H1 (cell line): ENCODE measurements around the gene SNAPC2. TPM values are rescaled to one million over a fixed set of nuclear protein-coding genes. Genes with fewer than 3 reads are reported as not detected.

Experiments
- CTCF ChIA-PET: fragments of 300-600 bp; sonication (Branson Sonifier 250); formaldehyde crosslinking; loops from one replicate; lab custom pipeline; 2021; ENCODE audit not compliant: partially characterized antibody; lab: Charles Lee
- POLR2A ChIA-PET: fragments of 300-600 bp; sonication (Branson Sonifier 250); formaldehyde crosslinking; loops from one replicate; lab custom pipeline; 2021; ENCODE audit warnings: inconsistent platforms; ENCODE audit not compliant: partially characterized antibody; lab: Charles Lee
- DNase-seq, 2 experiments: peaks; one replicate each; pipeline versions ENCODE4 v3.0.0 to v3.0.0-alpha.2; 2010 to 2022; ENCODE audit warnings: low spot score in 2 of 2, low read depth in 1 of 2, mixed read lengths in 1 of 2
- FAIRE-seq: peaks from 2 replicates; lab custom pipeline; 2011; peaks lifted over from hg19 to GRCh38; lab: Jason Lieb, UNC
- H2AFZ ChIP-seq: 2 replicates; pipeline ENCODE4 v1.8.1; 2012; ENCODE audit warnings: low read length, inconsistent platforms
- H2AK5ac ChIP-seq: 2 replicates; pipeline ENCODE4 v1.6.1; 2013; ENCODE audit warnings: low read depth, low read length
- H2BK120ac ChIP-seq: replicated peaks from 2 replicates; pipeline ENCODE3; 2013; ENCODE audit warnings: low read depth, low read length, inconsistent platforms
- H2BK12ac ChIP-seq: 2 replicates; pipeline ENCODE4 v1.6.1; 2013; ENCODE audit warnings: low read depth, low read length
- H2BK15ac ChIP-seq: 2 replicates; pipeline ENCODE4 v1.6.1; 2013; ENCODE audit warnings: low read length
- H2BK20ac ChIP-seq: 2 replicates; pipeline ENCODE4 v1.6.1; 2013; ENCODE audit warnings: low read length
- H2BK5ac ChIP-seq: 2 replicates; pipeline ENCODE4 v1.6.1; 2013; ENCODE audit warnings: low read depth, low read length
- H3K14ac ChIP-seq: 2 replicates; pipeline ENCODE4 v1.6.1; 2013; ENCODE audit warnings: inconsistent platforms; ENCODE audit not compliant: insufficient read length
- H3K18ac ChIP-seq: 2 replicates; pipeline ENCODE4 v1.6.1; 2013; ENCODE audit warnings: low read length; ENCODE audit errors: extremely low read depth
- H3K23ac ChIP-seq: 2 replicates; pipeline ENCODE4 v1.6.1; 2013; ENCODE audit warnings: inconsistent platforms; ENCODE audit not compliant: insufficient read length
- H3K23me2 ChIP-seq: 2 replicates; pipeline ENCODE4 v1.6.1; 2013; ENCODE audit warnings: low read depth, low read length
- H3K27ac ChIP-seq: 2 replicates; pipeline ENCODE4 v1.6.1; 2011; ENCODE audit warnings: low read depth, low read length, inconsistent platforms
- H3K27me3 ChIP-seq, 4 experiments: replicated peaks in 1 of 4; 1 replicate in 1 of 4; 2 replicates in 3 of 4; pipeline versions ENCODE4 v1.6.1 to v1.8.1; 2011 to 2013; ENCODE audit warnings: low read length in 3 of 4, mild to moderate bottlenecking in 3 of 4, inconsistent platforms in 2 of 4, mixed read lengths in 2 of 4, moderate library complexity in 1 of 4; ENCODE audit not compliant: control insufficient read depth in 3 of 4, insufficient read depth in 3 of 4; ENCODE audit errors: extremely low read depth in 1 of 4
- H3K36me3 ChIP-seq, 4 experiments: 2 replicates each; pipeline versions ENCODE4 v1.6.1 to v1.8.1; 2011 to 2013; ENCODE audit warnings: mild to moderate bottlenecking in 4 of 4, low read length in 3 of 4, moderate library complexity in 2 of 4, control low read depth in 1 of 4, inconsistent platforms in 1 of 4; ENCODE audit not compliant: insufficient read depth in 4 of 4, control insufficient read depth in 2 of 4
- H3K4ac ChIP-seq: replicated peaks from 2 replicates; pipeline ENCODE3; 2013; ENCODE audit warnings: low read length, low read depth, mixed read lengths, inconsistent platforms; ENCODE audit not compliant: insufficient read length
- H3K4me1 ChIP-seq, 4 experiments: replicated peaks in 1 of 4; 1 replicate in 1 of 4; 2 replicates in 3 of 4; pipeline versions ENCODE4 v1.6.1 to v1.8.1; 2011 to 2013; ENCODE audit warnings: low read length in 3 of 4, inconsistent platforms in 2 of 4, mixed read lengths in 1 of 4; ENCODE audit not compliant: insufficient read depth in 4 of 4, control insufficient read depth in 3 of 4
- H3K4me2 ChIP-seq, 2 experiments: 2 replicates each; pipeline versions ENCODE4 v1.6.1 to v1.8.1; 2011 to 2013; ENCODE audit warnings: low read depth in 2 of 2, low read length in 2 of 2, control low read depth in 1 of 2, inconsistent platforms in 1 of 2, mild to moderate bottlenecking in 1 of 2; ENCODE audit not compliant: insufficient read depth in 1 of 2
- H3K4me3 ChIP-seq, 4 experiments: fragments of 200-600, 300-600 bp in 1 of 4; sonication (generic), shearing (Covaris generic), sonication (Bioruptor Twin) in 1 of 4; 2 replicates each; pipeline versions ENCODE4 v1.5.1 to v1.8.1; 2011 to 2016; ENCODE audit warnings: low read length in 4 of 4, low read depth in 3 of 4, control low read depth in 2 of 4, inconsistent platforms in 2 of 4, mild to moderate bottlenecking in 2 of 4, mixed read lengths in 1 of 4, moderate library complexity in 1 of 4; ENCODE audit not compliant: insufficient read depth in 2 of 4; ENCODE audit errors: extremely low read depth in 1 of 4
- H3K56ac ChIP-seq: replicated peaks from 2 replicates; pipeline ENCODE3; 2013; ENCODE audit warnings: low read depth, mild to moderate bottlenecking, mixed read lengths, low read length, inconsistent platforms; ENCODE audit not compliant: insufficient read length
- H3K79me1 ChIP-seq: 2 replicates; pipeline ENCODE4 v1.6.1; 2013; ENCODE audit warnings: low read depth, low read length, control low read depth
- H3K79me2 ChIP-seq, 2 experiments: 2 replicates each; pipeline versions ENCODE4 v1.6.1 to v1.8.1; 2012 to 2013; ENCODE audit warnings: low read length in 2 of 2, mild to moderate bottlenecking in 2 of 2, inconsistent platforms in 1 of 2; ENCODE audit not compliant: insufficient read depth in 2 of 2, control insufficient read depth in 1 of 2
- H3K9ac ChIP-seq, 4 experiments: replicated peaks in 1 of 4; 1 replicate in 1 of 4; 2 replicates in 3 of 4; pipeline versions ENCODE4 v1.6.1 to v1.8.1; 2011 to 2013; ENCODE audit warnings: low read depth in 3 of 4, low read length in 3 of 4, control low read depth in 2 of 4, mild to moderate bottlenecking in 2 of 4, moderate library complexity in 2 of 4, inconsistent platforms in 1 of 4; ENCODE audit errors: extremely low read depth in 1 of 4
- H3K9me3 ChIP-seq, 2 experiments: 2 replicates each; pipeline versions ENCODE4 v1.6.1 to v1.8.1; 2012 to 2013; ENCODE audit warnings: mild to moderate bottlenecking in 2 of 2, moderate library complexity in 2 of 2, control low read depth in 1 of 2, inconsistent platforms in 1 of 2, low read depth in 1 of 2, low read length in 1 of 2, mixed read lengths in 1 of 2; ENCODE audit not compliant: insufficient read depth in 2 of 2
- H4K20me1 ChIP-seq, 2 experiments: replicated peaks in 1 of 2; 2 replicates each; pipeline versions ENCODE3 to v1.8.1; 2011 to 2013; ENCODE audit warnings: inconsistent platforms in 2 of 2, low read length in 2 of 2, mild to moderate bottlenecking in 1 of 2; ENCODE audit not compliant: insufficient read depth in 2 of 2, control insufficient read depth in 1 of 2
- H4K5ac ChIP-seq: 2 replicates; pipeline ENCODE4 v1.6.1; 2013; ENCODE audit warnings: low read length, low read depth, mixed read lengths, inconsistent platforms; ENCODE audit not compliant: insufficient read length
- H4K8ac ChIP-seq: 2 replicates; pipeline ENCODE4 v1.8.0; 2013; ENCODE audit warnings: mild to moderate bottlenecking, moderate library complexity, low read length, inconsistent platforms; ENCODE audit not compliant: insufficient read depth; ENCODE audit errors: extremely low read depth
- H4K91ac ChIP-seq: replicated peaks from 2 replicates; pipeline ENCODE3; 2013; ENCODE audit warnings: low read length, mixed read lengths, inconsistent platforms; ENCODE audit not compliant: insufficient read length
- ATF2 ChIP-seq: IDR thresholded peaks from 2 replicates; pipeline ENCODE4 v1.6.1; 2012; ENCODE audit warnings: low read length, inconsistent platforms
- CHD2 ChIP-seq: IDR thresholded peaks from 2 replicates; pipeline ENCODE4 v1.6.1; 2012; ENCODE audit warnings: low read length, improper control_type of control experiment
- EZH2 ChIP-seq: fragments of 200-600 bp; sonication (generic); IDR thresholded peaks from 2 replicates; pipeline ENCODE4 v1.7.1; 2012; ENCODE audit warnings: low read depth, mild to moderate bottlenecking, moderate library complexity, low read length, inconsistent platforms; ENCODE audit not compliant: severe bottlenecking
- GABPA ChIP-seq: IDR thresholded peaks from 2 replicates; pipeline ENCODE4 v1.6.1; 2011; ENCODE audit warnings: mild to moderate bottlenecking, low read length, moderate library complexity, borderline replicate concordance; ENCODE audit not compliant: insufficient read depth
- KDM5A ChIP-seq: fragments of 200-600 bp; IDR thresholded peaks from 2 replicates; pipeline ENCODE4 v1.7.1; 2012; ENCODE audit warnings: mild to moderate bottlenecking, low read length, inconsistent platforms, mixed read lengths
- PHF8 ChIP-seq: fragments of 200-600 bp; sonication (generic); conservative IDR thresholded peaks from 2 replicates; pipeline ENCODE4 v1.7.1; 2012; ENCODE audit warnings: low read depth, mild to moderate bottlenecking, inconsistent platforms, low read length, moderate library complexity
- POLR2A ChIP-seq, 2 experiments: IDR thresholded peaks; 1 replicate in 1 of 2; 2 replicates in 1 of 2; pipeline ENCODE4 v1.6.1; 2011; ENCODE audit warnings: low read depth in 2 of 2, low read length in 2 of 2, mild to moderate bottlenecking in 2 of 2; ENCODE audit errors: control extremely low read depth in 1 of 2
- RXRA ChIP-seq: IDR thresholded peaks from 2 replicates; pipeline ENCODE4 v1.6.1; 2011; ENCODE audit warnings: low read depth, mild to moderate bottlenecking, low read length, moderate library complexity; ENCODE audit not compliant: insufficient read depth
- TAF1 ChIP-seq: IDR thresholded peaks from 2 replicates; pipeline ENCODE4 v1.6.1; 2011; ENCODE audit warnings: mild to moderate bottlenecking, low read depth, low read length
- ZNF274 ChIP-seq: IDR thresholded peaks from 2 replicates; pipeline ENCODE4 v1.7.0; 2012; ENCODE audit warnings: low read length, borderline replicate concordance; ENCODE audit errors: extremely low read depth
- WGBS, 2 experiments: shearing (Covaris generic) in 1 of 2; methylation state at CpG; one replicate each; pipeline versions ENCODE4 v1.1.6 to v1.1.7; 2013 to 2015; ENCODE audit warnings: low lambda C conversion rate in 2 of 2, mixed read lengths in 2 of 2, inconsistent platforms in 1 of 2, low coverage in 1 of 2, missing lambda C conversion rate in 1 of 2; ENCODE audit not compliant: insufficient replicate concordance in 2 of 2, insufficient coverage in 1 of 2, insufficient read length in 1 of 2; ENCODE audit errors: extremely low coverage in 1 of 2, missing lambda C conversion rate in 1 of 2; 5-methylcytosine and 5-hydroxymethylcytosine counted together
- polyA plus RNA-seq, 7 experiments: library from polyadenylated mRNA; depleted of rRNA in 3 of 7; stranded (reverse) in 5 of 7; unstranded in 2 of 7; fragments of >200 nt in 5 of 7; fragments of 200-250 nt in 2 of 7; gene quantifications; 1 replicate in 5 of 7; 2 replicates in 1 of 7; 4 replicates in 1 of 7; pipeline versions ENCODE4 v1.2.1 to v1.2.3, GENCODE V29; 2011 to 2013; ENCODE audit warnings: missing spikeins in 2 of 7, mixed read lengths in 2 of 7
- total RNA-seq: library from RNA; stranded (reverse); fragmentation: NEBNext Ultra II Directional; extraction: Animal tissue kit (Norgen Biotek cat#: 25700); gene quantifications from 2 replicates; pipeline ENCODE4 v1.2.1, GENCODE V29; 2021

The SNAPC2 gene
- total and polyA plus RNA-seq, 2 of the 8 experiments (the other 6 are each of a cell fraction or from before 2014, with no cell fraction given): 18.2 to 20.3 TPM

- Histone ChIP-seq H3K18ac (no peak overlapping the region), H3K27me3 (peaks cover 17 to 44% (median 39%) of the 10 kb centered on the region in 4 experiments; a peak in 6 of 7 replicates), H2BK15ac (no peak overlapping the region), H3K4me3 (peak overlapping the region in 1 of 4 experiments; percentile 64; a peak in 1 of 8 replicates), H2BK12ac (0 out of 2 replicates have a peak overlapping the region, but pooled peaks have one; percentile 60), H3K23ac (no peak overlapping the region), H2AK5ac (0 out of 2 replicates have a peak overlapping the region, but pooled peaks have one; percentile 39), H2BK20ac (no peak overlapping the region), H3K23me2 (peaks cover 21% of the 10 kb centered on the region), H3K9ac (no peak overlapping the region), H2BK120ac (no peak overlapping the region), H4K20me1 (peaks cover 5 to 10% of the 10 kb centered on the region in 2 experiments), H3K79me2 (no peaks in the 10 kb centered on the region), H3K4me1 (peaks cover 0 to 20% (median 12%) of the 10 kb centered on the region in 4 experiments; a peak in 5 of 7 replicates), H3K79me1 (no peaks in the 10 kb centered on the region), H3K36me3 (no peaks in the 10 kb centered on the region), H2AFZ (no peak overlapping the region), H3K14ac (no peak overlapping the region), H4K91ac (no peak overlapping the region), H3K27ac (no peak overlapping the region), H4K5ac (no peak overlapping the region), H3K4me2 (peak overlapping the region in 1 of 2 experiments; percentile 94; a peak in 1 of 4 replicates), H3K56ac (no peak overlapping the region), H3K9me3 (no peaks in the 10 kb centered on the region), H4K8ac (no peak overlapping the region), H2BK5ac (no peak overlapping the region), H3K4ac (no peak overlapping the region)
- CTCF ChIA-PET: interaction anchor here (0.6 to 9.0 kb wide), 16 partner anchors 10 to 333 kb away, joined by 3 to 112 read pairs (median 6); partner anchors contain the start of genes MAP2K7, PRR36 and TIMM44
- FAIRE-seq (no peak), DNase-seq (no peak)
- WGBS, 2 experiments: 91% methylated on average over 38 of the region's 42 CpGs; no CpG with 5 or more reads in 1 of the 2 experiments
- POLR2A ChIA-PET: interaction anchor here (0.8 to 10.6 kb wide), 12 partner anchors 8 to 62 kb away, joined by 3 to 106 read pairs (median 9); partner anchors contain the start of genes MAP2K7, PRR36 and TIMM44
- TF ChIP-seq ATF2: no peak
- TF ChIP-seq KDM5A: no peak
- no peak for TF ChIP-seq GABPA
- no peak for TF ChIP-seq EZH2
- no peak for TF ChIP-seq RXRA
- TF ChIP-seq PHF8: no peak
- TF ChIP-seq TAF1: no peak
- no peak for TF ChIP-seq POLR2A (IDR thresholded peaks at IDR 0.05; ENCODE audit: control extremely low read depth in 1 of 2, low read depth in 2 of 2, low read length in 2 of 2)
- no peak for TF ChIP-seq ZNF274
- no peak for TF ChIP-seq CHD2
Observed at GRCh38 chr19:7918615-7919421, 1.3 kb upstream of the SNAPC2 start.
